GM23248 (cell line): ENCODE results near the gene CRACDL.

Source experiments
- EZH2 ChIP-seq: fragments of 200-600 bp; sonication (generic); IDR thresholded peaks from 2 replicates; pipeline ENCODE4 v1.6.1; 2018; ENCODE audit warnings: antibody characterized with exemption, mild to moderate bottlenecking; ENCODE audit not compliant: insufficient read depth, poor library complexity, severe bottlenecking
- EZH2phosphoT487 ChIP-seq: fragments of 200-600 bp; sonication (generic); IDR thresholded peaks from 2 replicates; pipeline ENCODE4 v1.6.1; 2018; ENCODE audit warnings: antibody characterized with exemption, moderate library complexity, mild to moderate bottlenecking, low read depth; ENCODE audit not compliant: insufficient read depth

DNA sequence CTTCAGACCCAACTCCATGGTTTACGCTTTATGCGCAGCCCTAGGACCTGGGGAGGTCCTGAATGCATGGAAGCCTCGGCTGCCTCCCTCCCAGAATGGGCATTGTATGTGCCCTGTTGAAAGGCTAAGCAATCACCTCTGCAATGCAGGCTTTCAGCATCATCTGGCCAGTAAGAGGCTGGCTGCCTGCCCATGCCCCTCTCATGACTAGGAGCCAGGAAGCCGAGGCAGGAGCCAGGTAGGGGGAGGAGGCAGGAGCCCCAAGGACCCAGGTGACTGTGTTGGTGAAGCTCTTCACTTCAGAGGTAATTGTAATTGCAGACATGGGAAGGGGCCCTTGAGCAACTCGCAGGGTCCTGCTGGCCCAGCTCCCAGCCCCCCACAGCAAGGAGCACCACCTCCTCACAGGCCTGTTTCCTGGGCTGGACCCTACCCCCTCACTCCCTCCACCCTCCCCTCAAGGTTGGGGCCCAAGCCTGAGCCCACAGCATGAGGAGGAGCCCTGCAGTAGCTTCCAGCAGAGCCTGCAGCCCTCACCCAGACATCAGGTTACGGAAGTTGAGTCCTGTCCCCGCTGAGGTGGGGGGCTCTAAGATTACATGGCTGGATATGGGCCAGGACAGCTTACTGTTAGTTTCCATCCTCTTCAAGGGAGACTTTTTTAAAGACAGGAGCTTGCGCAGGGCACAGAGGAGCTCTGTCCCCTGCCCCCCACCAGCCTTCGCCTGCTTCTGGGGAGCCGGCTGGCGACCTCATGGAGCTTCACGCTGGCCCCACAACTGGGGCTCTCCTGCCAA, 21.9 kb downstream of the CRACDL start:
- TF ChIP-seq EZH2phosphoT487 (no peak), EZH2 (no peak)
